GM12891 (cell line): Measurements from ENCODE around the gene NLGN1.

ENCODE experiments used
- POLR2A ChIP-seq: IDR thresholded peaks from 2 replicates; pipeline ENCODE4 v1.6.1; 2011; ENCODE audit warnings: low read depth, low read length, control low read depth
- POU2F2 ChIP-seq: IDR thresholded peaks from 2 replicates; pipeline ENCODE4 v1.6.1; 2011; ENCODE audit warnings: low read depth, mild to moderate bottlenecking, control low read depth, low read length, moderate library complexity
- TAF1 ChIP-seq: IDR thresholded peaks from 2 replicates; pipeline ENCODE4 v1.6.1; 2011; ENCODE audit warnings: low read depth, low read length, control low read depth

DNA sequence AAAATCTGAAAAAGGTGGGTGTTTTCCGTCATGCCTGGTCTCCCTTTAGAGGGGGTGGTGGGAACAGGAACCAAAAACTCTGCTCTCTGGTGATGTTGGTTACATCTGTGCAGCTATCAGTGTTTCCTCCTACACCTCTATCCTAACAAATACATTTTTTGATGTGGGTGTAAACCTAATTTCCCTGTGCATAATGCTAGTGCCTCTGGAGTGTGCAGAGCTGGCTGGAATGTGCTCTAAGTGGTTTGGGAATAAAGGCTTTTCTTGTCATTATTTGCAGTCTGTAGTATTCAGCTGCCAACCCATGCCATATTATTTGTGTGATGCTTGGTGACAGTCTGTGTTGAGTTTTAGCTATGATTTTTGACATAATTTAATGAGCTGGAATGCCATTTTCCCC, 547.6 kb downstream of the NLGN1 start:
- TF ChIP-seq TAF1 (no peak), POU2F2 (no peak), POLR2A (no peak)
